ENCODE results near the gene BRAF.

DNA sequence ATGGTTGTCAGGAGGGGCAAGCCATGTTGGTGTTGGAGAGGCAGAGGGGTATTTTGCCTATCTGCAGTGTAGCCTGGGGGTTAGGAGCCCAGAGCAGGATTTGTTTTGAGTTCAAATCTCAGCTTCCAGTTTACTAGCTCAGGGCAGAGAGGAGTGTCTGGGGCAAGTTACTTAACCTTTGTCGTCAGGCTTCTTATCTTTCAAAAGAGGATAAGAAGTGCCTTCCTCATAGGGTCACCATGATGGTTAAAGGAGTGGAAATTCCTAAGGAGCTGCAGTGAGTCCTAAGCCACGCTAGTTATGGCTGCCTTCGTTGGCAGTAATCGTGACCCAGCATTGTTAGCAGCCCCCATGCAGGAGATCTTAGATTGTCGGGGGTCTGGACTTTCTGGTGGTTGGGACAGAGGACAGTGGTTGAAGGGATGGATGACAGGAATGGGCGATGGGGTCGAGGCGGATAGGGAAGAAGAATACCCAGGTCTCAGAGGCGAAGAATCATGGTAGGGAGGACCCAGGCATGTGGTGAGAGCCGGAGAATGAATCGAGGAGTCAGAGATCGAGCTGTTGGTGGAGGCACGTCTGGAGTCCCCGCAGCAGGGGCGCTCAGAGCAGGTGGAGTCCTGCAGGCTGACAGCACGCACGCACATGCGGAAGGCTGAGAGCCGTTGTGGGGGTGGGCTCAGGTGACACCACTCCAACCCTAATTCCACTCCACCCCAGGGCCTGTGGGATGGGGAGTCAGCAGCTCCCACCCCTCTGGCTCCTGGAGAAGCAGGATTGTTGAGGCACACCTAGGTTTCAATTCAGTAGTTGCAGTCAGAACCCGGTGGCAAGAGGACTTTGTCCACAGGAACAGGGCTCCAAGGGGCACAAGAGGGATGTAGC lies 240.4 kb downstream of the BRAF start:
- TF ChIP-seq CTCF (IDR thresholded peaks at IDR 0.05) (no peak), POLR2A (IDR thresholded peaks at IDR 0.05; ENCODE audit: low read depth) (no peak), POLR2AphosphoS5 (IDR thresholded peaks at IDR 0.05) (no peak)
